ENCODE results near the gene CABP2. TPM values are rescaled to one million over a fixed set of nuclear protein-coding genes. Genes with fewer than 3 reads are reported as not detected.

Gene CABP2
- total RNA-seq, 1 experiment from 2014 or later: not detected

DNA sequence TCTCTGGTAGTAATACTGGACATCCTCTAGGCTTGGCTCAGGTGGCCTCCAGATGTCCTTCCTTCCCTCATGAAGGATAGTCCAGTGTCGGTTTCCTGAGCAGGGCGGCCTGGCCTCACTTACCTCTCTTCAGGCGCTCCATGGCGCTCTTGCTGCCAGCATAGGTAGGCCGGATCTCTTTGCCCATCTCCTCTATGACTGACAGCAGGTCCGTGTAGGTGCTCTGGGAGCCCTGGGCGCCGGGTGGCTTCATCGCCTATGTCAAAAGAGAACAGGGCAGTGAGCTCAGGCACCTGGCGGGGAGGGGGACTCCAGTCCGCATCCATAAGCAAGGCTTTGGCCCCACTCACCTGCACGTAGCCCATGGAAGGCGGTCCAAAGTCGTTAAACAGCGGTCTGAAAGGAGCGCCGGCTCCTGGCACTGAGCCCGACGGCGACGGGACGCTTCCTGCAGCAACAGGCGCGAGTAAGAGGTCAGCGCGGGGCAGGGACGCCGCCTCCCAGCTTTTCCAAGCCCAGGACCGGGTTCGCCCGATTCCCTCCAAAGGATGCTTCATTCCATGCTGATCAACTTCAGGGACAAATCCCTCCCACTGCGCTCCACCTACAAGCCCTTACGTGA lies 15.9 kb downstream of the CABP2 start:
- peaks cover 31% of the 10 kb centered on the region for H3K79me2 ChIP-seq (ENCODE audit: low read depth)
- H3K27ac ChIP-seq: peak overlapping the region; percentile 71
- H3K4me2 ChIP-seq: peak overlapping the region; percentile 97
- no peak for DNase-seq
- H3K9me2 ChIP-seq (ENCODE audit: insufficient read depth): no peaks in the 10 kb centered on the region
- H4K20me1 ChIP-seq (ENCODE audit: insufficient read depth): peaks cover 3% of the 10 kb centered on the region; the same call in 1 of the 2 replicates
- intact Hi-C loops (cut with micrococcal nuclease; ENCODE audit: unreplicated experiment): loop anchor here (2.0 to 5.0 kb wide), 5 partner anchors 25 to 151 kb away; partner anchors contain the start of genes AIP, CLCF1, CORO1B and PPP1CA
- POLR2A ChIA-PET (ENCODE audit: unreplicated experiment): interaction anchor here (0.6 to 0.7 kb wide), 2 partner anchors 153 to 155 kb away, joined by 3 to 10 read pairs; no protein-coding TSS in a partner anchor
- TF ChIP-seq EZH2 (IDR thresholded peaks at IDR 0.05; ENCODE audit: low read depth): no peak
- TF ChIP-seq, protein P1, sequence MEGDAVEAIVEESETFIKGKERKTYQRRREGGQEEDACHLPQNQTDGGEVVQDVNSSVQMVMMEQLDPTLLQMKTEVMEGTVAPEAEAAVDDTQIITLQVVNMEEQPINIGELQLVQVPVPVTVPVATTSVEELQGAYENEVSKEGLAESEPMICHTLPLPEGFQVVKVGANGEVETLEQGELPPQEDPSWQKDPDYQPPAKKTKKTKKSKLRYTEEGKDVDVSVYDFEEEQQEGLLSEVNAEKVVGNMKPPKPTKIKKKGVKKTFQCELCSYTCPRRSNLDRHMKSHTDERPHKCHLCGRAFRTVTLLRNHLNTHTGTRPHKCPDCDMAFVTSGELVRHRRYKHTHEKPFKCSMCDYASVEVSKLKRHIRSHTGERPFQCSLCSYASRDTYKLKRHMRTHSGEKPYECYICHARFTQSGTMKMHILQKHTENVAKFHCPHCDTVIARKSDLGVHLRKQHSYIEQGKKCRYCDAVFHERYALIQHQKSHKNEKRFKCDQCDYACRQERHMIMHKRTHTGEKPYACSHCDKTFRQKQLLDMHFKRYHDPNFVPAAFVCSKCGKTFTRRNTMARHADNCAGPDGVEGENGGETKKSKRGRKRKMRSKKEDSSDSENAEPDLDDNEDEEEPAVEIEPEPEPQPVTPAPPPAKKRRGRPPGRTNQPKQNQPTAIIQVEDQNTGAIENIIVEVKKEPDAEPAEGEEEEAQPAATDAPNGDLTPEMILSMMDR (conservative IDR thresholded peaks at IDR 0.05): no peak
- H3F3A ChIP-seq (ENCODE audit: insufficient read depth, low read depth): peaks cover 35% of the 10 kb centered on the region
- CTCF ChIA-PET: no interaction called here
- no peaks in the 10 kb centered on the region for H3K36me3 ChIP-seq (ENCODE audit: low read depth)
- peaks cover 3% of the 10 kb centered on the region; the same call in 1 of the 2 replicates for H3K27me3 ChIP-seq (ENCODE audit: insufficient read depth, low read depth)
- no peaks in the 10 kb centered on the region for H3K9me3 ChIP-seq (ENCODE audit: insufficient read depth, low read depth)
- H2AFZ ChIP-seq: peak overlapping the region; percentile 84
- H3K4me1 ChIP-seq (replicated peaks; ENCODE audit: insufficient read depth): peaks cover 36% of the 10 kb centered on the region
- TSS peak; percentile 76 for BruUV-seq (replicated peaks)
- H3K4me3 ChIP-seq: peak overlapping the region; percentile 66

DNA sequence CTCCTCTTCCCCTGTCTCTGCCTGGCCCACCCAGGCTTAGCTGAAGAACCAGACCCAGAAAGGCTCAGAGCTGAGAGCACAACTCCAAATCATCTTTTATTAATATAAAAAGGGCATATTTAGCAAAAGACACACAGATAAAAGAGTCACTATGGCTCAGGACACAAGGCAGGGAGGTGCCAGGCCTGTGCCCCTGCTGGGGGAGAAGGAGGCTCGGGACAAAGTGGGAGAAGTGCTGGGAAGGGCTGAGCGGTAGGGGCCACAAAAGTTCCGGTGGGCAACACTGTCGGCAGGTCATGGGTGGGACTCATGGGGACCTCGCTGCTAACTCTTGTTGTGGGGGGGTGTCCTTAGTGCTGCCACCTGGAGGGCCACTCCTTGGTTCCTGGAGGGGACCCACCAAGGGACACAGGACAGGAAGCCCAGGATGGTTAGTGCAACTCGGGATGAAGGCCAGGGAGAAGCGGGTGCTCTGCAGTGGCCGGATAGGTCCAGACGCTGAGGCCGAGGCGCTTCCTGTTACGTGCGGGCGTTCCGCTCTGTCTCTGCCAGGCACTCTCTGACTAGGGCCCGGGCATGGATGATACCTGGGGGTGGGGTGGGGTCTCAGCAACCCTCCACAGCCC lies 16.7 kb downstream of the CABP2 start:
- H3K9me3 ChIP-seq (ENCODE audit: insufficient read depth, low read depth): no peaks in the 10 kb centered on the region
- H3K27me3 ChIP-seq (ENCODE audit: insufficient read depth, low read depth): no peaks in the 10 kb centered on the region
- H4K20me1 ChIP-seq (ENCODE audit: insufficient read depth): peaks cover 3% of the 10 kb centered on the region; the same call in 1 of the 2 replicates
- no TSS peak for BruUV-seq (replicated peaks)
- no peak for DNase-seq
- peak overlapping the region; percentile 97 for H3K4me2 ChIP-seq
- no peak overlapping the region for H2AFZ ChIP-seq
- H3K79me2 ChIP-seq (ENCODE audit: low read depth): peaks cover 33% of the 10 kb centered on the region
- H3F3A ChIP-seq (ENCODE audit: insufficient read depth, low read depth): peaks cover 35% of the 10 kb centered on the region
- intact Hi-C loops (cut with micrococcal nuclease; ENCODE audit: unreplicated experiment): loop anchor here (1.0 to 5.0 kb wide), 8 partner anchors 24 to 160 kb away; partner anchors contain the start of genes AIP, CLCF1, CORO1B and PPP1CA
- peaks cover 36% of the 10 kb centered on the region for H3K4me1 ChIP-seq (replicated peaks; ENCODE audit: insufficient read depth)
- no peak for TF ChIP-seq EZH2 (IDR thresholded peaks at IDR 0.05; ENCODE audit: low read depth)
- TF ChIP-seq, protein P1 (conservative IDR thresholded peaks at IDR 0.05): peak; percentile 63; the same call in 1 of the 2 replicates
- H3K9me2 ChIP-seq (ENCODE audit: insufficient read depth): no peaks in the 10 kb centered on the region
- peak overlapping the region; percentile 66; the same call in 1 of the 2 replicates for H3K4me3 ChIP-seq
- no peaks in the 10 kb centered on the region for H3K36me3 ChIP-seq (ENCODE audit: low read depth)
- POLR2A ChIA-PET (ENCODE audit: unreplicated experiment): no interaction called here
- peak overlapping the region; percentile 46 for H3K27ac ChIP-seq
- CTCF ChIA-PET: interaction anchor here (0.6 kb wide), 1 partner anchor 86 kb away, joined by 4 read pairs; no protein-coding TSS in a partner anchor

DNA sequence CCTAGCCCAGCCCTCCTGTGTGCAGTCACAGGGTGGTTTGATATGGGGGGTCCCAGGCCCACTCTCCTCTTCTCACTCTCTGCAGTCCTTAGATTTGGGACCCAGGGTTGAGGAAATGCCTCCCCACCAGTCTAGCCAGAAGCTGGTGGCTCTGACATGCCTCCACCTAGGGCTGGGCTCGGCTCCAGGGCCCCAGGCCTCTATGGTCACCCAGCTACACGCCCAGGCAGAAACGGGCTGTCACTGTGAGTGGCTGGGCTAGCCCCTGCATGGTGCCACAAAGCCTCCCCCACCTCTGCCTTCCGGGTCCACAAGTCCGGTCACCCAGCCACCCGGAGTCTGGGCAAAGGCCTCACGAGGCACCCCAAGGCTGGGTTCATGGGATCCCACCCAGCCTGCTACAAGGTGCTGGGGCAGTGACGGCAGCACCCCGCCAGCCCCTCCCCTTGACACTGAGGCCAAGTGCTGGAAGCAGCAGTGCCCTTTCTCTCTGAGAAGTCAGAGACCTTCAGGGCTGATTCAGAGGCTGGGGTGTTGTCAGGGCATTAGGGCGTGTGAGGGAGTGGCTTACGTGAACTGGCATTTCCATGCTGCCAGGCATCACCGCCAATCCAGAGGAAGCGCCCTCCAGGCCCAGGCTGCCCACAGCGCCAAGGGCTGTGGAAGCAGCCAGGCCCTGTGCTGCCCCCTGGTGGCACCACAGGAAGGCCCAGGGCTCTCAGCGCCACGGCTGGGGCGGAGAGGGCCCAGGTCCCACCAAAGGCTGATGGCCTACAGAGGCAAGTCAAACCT lies 17.4 kb downstream of the CABP2 start:
- peaks cover 42% of the 10 kb centered on the region for H3F3A ChIP-seq (ENCODE audit: insufficient read depth, low read depth)
- peak overlapping the region; percentile 83 for H3K27ac ChIP-seq
- CTCF ChIA-PET: interaction anchor here (0.5 to 0.9 kb wide), 4 partner anchors 85 to 869 kb away, joined by 3 to 5 read pairs (median 4); partner anchors contain the start of gene PPP1CA
- TSS peak; percentile 37 for BruUV-seq (replicated peaks)
- H3K27me3 ChIP-seq (ENCODE audit: insufficient read depth, low read depth): no peaks in the 10 kb centered on the region
- intact Hi-C loops (cut with micrococcal nuclease; ENCODE audit: unreplicated experiment): loop anchor here (1.0 to 5.0 kb wide), 9 partner anchors 23 to 160 kb away; partner anchors contain the start of genes AIP, CLCF1, CORO1B and PPP1CA
- H3K4me1 ChIP-seq (replicated peaks; ENCODE audit: insufficient read depth): peaks cover 36% of the 10 kb centered on the region
- H3K79me2 ChIP-seq (ENCODE audit: low read depth): peaks cover 33% of the 10 kb centered on the region
- no peak overlapping the region; the same call in 1 of the 2 replicates for H2AFZ ChIP-seq
- H3K4me2 ChIP-seq: peak overlapping the region; percentile 97
- peak; percentile 98 to 99 for DNase-seq
- peaks cover 4% of the 10 kb centered on the region; the same call in 1 of the 2 replicates for H3K36me3 ChIP-seq (ENCODE audit: low read depth)
- H4K20me1 ChIP-seq (ENCODE audit: insufficient read depth): peaks cover 3% of the 10 kb centered on the region; the same call in 1 of the 2 replicates
- POLR2A ChIA-PET (ENCODE audit: unreplicated experiment): interaction anchor here (0.6 to 0.8 kb wide), 3 partner anchors 26 to 160 kb away, joined by 3 to 4 read pairs (median 3); no protein-coding TSS in a partner anchor
- no peaks in the 10 kb centered on the region for H3K9me3 ChIP-seq (ENCODE audit: insufficient read depth, low read depth)
- no peak for TF ChIP-seq EZH2 (IDR thresholded peaks at IDR 0.05; ENCODE audit: low read depth)
- TF ChIP-seq, protein P1 (conservative IDR thresholded peaks at IDR 0.05): peak; percentile 98
- H3K9me2 ChIP-seq (ENCODE audit: insufficient read depth): no peaks in the 10 kb centered on the region
- peak overlapping the region; percentile 97 for H3K4me3 ChIP-seq

Measured in PC-9 (cell line).